AG09309 (cell line): ENCODE measurements around the gene SHMT2.

ENCODE experiments used
- DNase-seq: peaks from one replicate; pipeline ENCODE4 v3.0.0-alpha.2; 2010; ENCODE audit warnings: low read depth
- H3K4me3 ChIP-seq: 2 replicates; pipeline ENCODE4 v1.5.1; 2011; ENCODE audit warnings: mild to moderate bottlenecking, low read depth, low read length, moderate library complexity; ENCODE audit not compliant: control insufficient read depth
- CTCF ChIP-seq: IDR thresholded peaks from 2 replicates; pipeline ENCODE4 v1.5.1; 2011; ENCODE audit warnings: mild to moderate bottlenecking, low read depth, low read length, inconsistent platforms; ENCODE audit not compliant: insufficient read depth, control insufficient read depth; ENCODE audit errors: missing control alignments

Gene SHMT2

GRCh38 chr12:57216921-57217879, 12.3 kb upstream of the SHMT2 start:
- no peak for TF ChIP-seq CTCF
- peak overlapping the region; percentile 50 for H3K4me3 ChIP-seq
- no peak for DNase-seq

GRCh38 chr12:57218030-57218853, 11.3 kb upstream of the SHMT2 start:
- no peak for TF ChIP-seq CTCF
- no peak overlapping the region for H3K4me3 ChIP-seq
- DNase-seq = no peak

- no peak for TF ChIP-seq CTCF
- no peak overlapping the region for H3K4me3 ChIP-seq
- no peak for DNase-seq
These were observed 10.1 kb upstream of the SHMT2 start for GRCh38 chr12:57219205-57219992.

GRCh38 chr12:57219993-57220754, 9.3 kb upstream of the SHMT2 start:
- TF ChIP-seq CTCF = no peak
- no peak overlapping the region for H3K4me3 ChIP-seq
- DNase-seq = no peak

GRCh38 chr12:57220770-57221168, 8.7 kb upstream of the SHMT2 start:
- no peak for DNase-seq
- no peak overlapping the region for H3K4me3 ChIP-seq
- TF ChIP-seq CTCF = no peak
